ENCODE measurements around the gene NPHP4. TPM values are rescaled to one million over a fixed set of nuclear protein-coding genes. Genes with fewer than 3 reads are reported as not detected.

The NPHP4 gene
- polyA plus RNA-seq, 1 donor = 5.1 TPM

- no peak for DNase-seq
Measured at GRCh38 chr1:5989286-5989605, 3.0 kb downstream of the NPHP4 start.

GRCh38 chr1:5988596-5989285 is 3.5 kb downstream of the NPHP4 start:
- DNase-seq = no peak

- DNase-seq = no peak
Measured at GRCh38 chr1:5986018-5986417, 6.2 kb downstream of the NPHP4 start.

GRCh38 chr1:5985250-5985649 is 7.0 kb downstream of the NPHP4 start:
- no peak for DNase-seq

GRCh38 chr1:5983361-5984103 is 8.7 kb downstream of the NPHP4 start:
- DNase-seq = no peak

- DNase-seq = no peak
Measured at GRCh38 chr1:5982868-5983267, 9.4 kb downstream of the NPHP4 start.

GRCh38 chr1:5982276-5982675 is 9.9 kb downstream of the NPHP4 start:
- no peak for DNase-seq

- no peak for DNase-seq
Measured at GRCh38 chr1:5981009-5981380, 11.2 kb downstream of the NPHP4 start.

GRCh38 chr1:5980314-5981008 is 11.8 kb downstream of the NPHP4 start:
- DNase-seq = no peak

GRCh38 chr1:5979536-5980313 is 12.5 kb downstream of the NPHP4 start:
- DNase-seq = no peak

- no peak for DNase-seq
Measured at GRCh38 chr1:5978452-5978851, 13.8 kb downstream of the NPHP4 start.

- no peak for DNase-seq
Measured at GRCh38 chr1:5977494-5978444, 14.5 kb downstream of the NPHP4 start.

- DNase-seq = no peak
Measured at GRCh38 chr1:5976726-5977493, 15.3 kb downstream of the NPHP4 start.

GRCh38 chr1:5976231-5976630 is 16.0 kb downstream of the NPHP4 start:
- DNase-seq = no peak

GRCh38 chr1:5975133-5975880 is 16.9 kb downstream of the NPHP4 start:
- DNase-seq = peak; percentile 59

- no peak for DNase-seq
Measured at GRCh38 chr1:5974631-5975030, 17.6 kb downstream of the NPHP4 start.

- no peak for DNase-seq
Measured at GRCh38 chr1:5973771-5974170, 18.5 kb downstream of the NPHP4 start.

- no peak for DNase-seq
Measured at GRCh38 chr1:5972198-5972520, 20.1 kb downstream of the NPHP4 start.

- DNase-seq = no peak
Measured at GRCh38 chr1:5971471-5972197, 20.6 kb downstream of the NPHP4 start.
